Peyer's patch (tissue), 4 donors: ENCODE results near the gene VAMP8. TPM values are rescaled to one million over a fixed set of nuclear protein-coding genes. Genes with fewer than 3 reads are reported as not detected.

Experiments used
- DNase-seq, 3 donors: peaks; one replicate each; pipeline ENCODE4 v3.0.0-alpha.2; 2017 to 2019
- H3K27ac ChIP-seq, 4 donors: fragments of 200-600 bp; sonication (generic); one replicate each; pipeline ENCODE4 v1.5.1; 2016 to 2019
- H3K27me3 ChIP-seq, 2 donors: fragments of 200-600 bp; sonication (generic); one replicate each; pipeline ENCODE4 v1.5.1; 2019
- H3K36me3 ChIP-seq, 3 donors: fragments of 200-600 bp; sonication (generic); one replicate each; pipeline ENCODE4 v1.5.1; 2016 to 2019
- H3K4me1 ChIP-seq, 4 donors: fragments of 200-600 bp; sonication (generic); one replicate each; pipeline ENCODE4 v1.5.1; 2016 to 2019
- H3K4me3 ChIP-seq, 4 donors: fragments of 200-600 bp; sonication (generic); 1 replicate in 3 of 4; 2 replicates in 1 of 4; pipeline ENCODE4 v1.5.1; 2016 to 2019; ENCODE audit warnings: mild to moderate bottlenecking in 1 of 4
- H3K9me3 ChIP-seq, 4 donors: fragments of 200-600 bp; sonication (generic); one replicate each; pipeline ENCODE4 v1.5.1; 2016 to 2019; ENCODE audit warnings: mild to moderate bottlenecking in 1 of 4
- POLR2A ChIP-seq, 2 donors: fragments of 450-650 bp; IDR thresholded peaks; one replicate each; pipeline ENCODE4 v1.5.1; 2017; ENCODE audit warnings: antibody characterized with exemption in 2 of 2, mild to moderate bottlenecking in 2 of 2, moderate library complexity in 2 of 2
- total RNA-seq, 4 donors: library from RNA; depleted of rRNA; stranded (reverse); fragments of >200 nt; gene quantifications; one replicate each; pipeline ENCODE4 v1.1.0, GENCODE V29; 2016
- TF ChIP-seq, protein P1 (sequence below), 6 experiments: fragments of 450-650 bp in 4 of 6; fragments of 200-600 bp in 2 of 6; sonication (generic) in 1 of 6; IDR thresholded peaks; one replicate each; pipeline ENCODE4 v1.5.1; 2017 to 2019; ENCODE audit warnings: antibody characterized with exemption in 6 of 6, mild to moderate bottlenecking in 3 of 6, moderate library complexity in 1 of 6

VAMP8 gene
- total RNA-seq, 4 donors from 2014 or later, result 75.1 to 189 (median 112) TPM

DNA sequence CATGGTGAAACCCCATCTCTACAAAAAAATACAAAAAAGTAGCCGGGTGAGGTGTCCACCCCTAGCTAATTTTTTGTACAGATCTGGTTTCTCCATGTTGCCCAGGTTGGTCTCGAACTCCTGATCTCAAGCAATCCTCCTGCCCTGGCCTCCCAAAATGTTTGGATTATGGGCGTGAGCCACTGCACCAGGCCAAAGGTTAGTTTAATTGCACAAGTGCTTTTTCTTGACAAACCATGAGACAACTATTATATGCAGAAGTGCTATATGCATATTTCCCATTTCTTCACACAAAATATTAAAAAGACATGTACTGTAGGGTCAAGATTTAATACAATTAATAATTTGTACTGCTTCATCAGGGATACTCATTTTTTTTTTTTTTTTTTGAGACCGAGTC, 11.1 kb upstream of the VAMP8 start:
- Histone ChIP-seq H3K27ac (no peak overlapping the region), H3K4me1 (peaks cover 0 to 7% (median 0%) of the 10 kb centered on the region in 4 donors), H3K4me3 (no peak overlapping the region), H3K36me3 (no peaks in the 10 kb centered on the region), H3K9me3 (no peaks in the 10 kb centered on the region), H3K27me3 (no peaks in the 10 kb centered on the region)
- TF ChIP-seq, protein P1, sequence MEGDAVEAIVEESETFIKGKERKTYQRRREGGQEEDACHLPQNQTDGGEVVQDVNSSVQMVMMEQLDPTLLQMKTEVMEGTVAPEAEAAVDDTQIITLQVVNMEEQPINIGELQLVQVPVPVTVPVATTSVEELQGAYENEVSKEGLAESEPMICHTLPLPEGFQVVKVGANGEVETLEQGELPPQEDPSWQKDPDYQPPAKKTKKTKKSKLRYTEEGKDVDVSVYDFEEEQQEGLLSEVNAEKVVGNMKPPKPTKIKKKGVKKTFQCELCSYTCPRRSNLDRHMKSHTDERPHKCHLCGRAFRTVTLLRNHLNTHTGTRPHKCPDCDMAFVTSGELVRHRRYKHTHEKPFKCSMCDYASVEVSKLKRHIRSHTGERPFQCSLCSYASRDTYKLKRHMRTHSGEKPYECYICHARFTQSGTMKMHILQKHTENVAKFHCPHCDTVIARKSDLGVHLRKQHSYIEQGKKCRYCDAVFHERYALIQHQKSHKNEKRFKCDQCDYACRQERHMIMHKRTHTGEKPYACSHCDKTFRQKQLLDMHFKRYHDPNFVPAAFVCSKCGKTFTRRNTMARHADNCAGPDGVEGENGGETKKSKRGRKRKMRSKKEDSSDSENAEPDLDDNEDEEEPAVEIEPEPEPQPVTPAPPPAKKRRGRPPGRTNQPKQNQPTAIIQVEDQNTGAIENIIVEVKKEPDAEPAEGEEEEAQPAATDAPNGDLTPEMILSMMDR (IDR thresholded peaks at IDR 0.05), result no peak
- TF ChIP-seq POLR2A (IDR thresholded peaks at IDR 0.05), result no peak
- DNase-seq, result no peak

DNA sequence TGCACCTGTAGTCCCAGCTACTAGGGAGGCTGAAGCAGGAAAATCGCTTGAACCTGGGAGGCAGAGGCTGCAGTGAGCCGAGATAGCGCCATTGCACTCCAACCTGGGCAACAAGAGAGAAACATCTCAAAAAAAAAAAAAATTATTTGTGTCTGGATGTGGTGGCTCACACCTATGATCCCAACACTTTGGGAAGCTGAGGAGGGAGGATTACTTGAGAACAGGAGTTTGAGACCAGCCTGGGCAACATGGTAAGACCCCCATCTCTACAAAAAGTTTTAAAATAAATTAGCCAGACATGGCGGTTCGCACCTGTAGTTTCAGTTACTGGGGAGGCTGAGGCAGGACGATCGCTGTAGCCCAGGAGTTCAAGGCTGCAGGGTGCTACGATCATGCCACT, 1.6 kb upstream of the VAMP8 start:
- H3K4me1 ChIP-seq, result peaks cover 0 to 23% (median 1%) of the 10 kb centered on the region in 4 donors
- no peak for DNase-seq
- no peaks in the 10 kb centered on the region for H3K36me3 ChIP-seq
- peak overlapping the region in 1 of 4 donors; percentile 50 for H3K27ac ChIP-seq
- H3K4me3 ChIP-seq, result no peak overlapping the region
- TF ChIP-seq, protein P1 (IDR thresholded peaks at IDR 0.05), result no peak
- no peak for TF ChIP-seq POLR2A (IDR thresholded peaks at IDR 0.05)
- no peaks in the 10 kb centered on the region for H3K27me3 ChIP-seq
- no peaks in the 10 kb centered on the region for H3K9me3 ChIP-seq

DNA sequence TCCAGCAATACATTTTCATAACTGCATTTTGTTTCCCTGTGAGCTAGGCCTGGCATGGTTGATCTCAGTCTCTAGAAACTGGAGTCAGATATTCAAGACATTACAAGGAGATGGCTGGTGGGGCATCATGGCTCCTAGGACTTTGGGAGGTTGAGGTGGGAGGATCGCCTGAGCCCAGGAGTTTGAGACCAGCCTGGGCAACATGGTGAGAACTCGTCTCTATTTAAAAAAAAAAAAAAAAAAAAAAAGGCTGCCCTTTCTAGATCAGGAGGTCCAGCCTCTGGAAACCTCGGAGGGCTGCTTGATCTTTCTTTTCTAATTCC, 362 bp upstream of the VAMP8 start:
- Histone ChIP-seq H3K4me3 (peak overlapping the region; percentile 44 to 66 (median 51)), H3K36me3 (peaks cover 0 to 7% (median 0%) of the 10 kb centered on the region in 3 donors)
- DNase-seq, result no peak

DNA sequence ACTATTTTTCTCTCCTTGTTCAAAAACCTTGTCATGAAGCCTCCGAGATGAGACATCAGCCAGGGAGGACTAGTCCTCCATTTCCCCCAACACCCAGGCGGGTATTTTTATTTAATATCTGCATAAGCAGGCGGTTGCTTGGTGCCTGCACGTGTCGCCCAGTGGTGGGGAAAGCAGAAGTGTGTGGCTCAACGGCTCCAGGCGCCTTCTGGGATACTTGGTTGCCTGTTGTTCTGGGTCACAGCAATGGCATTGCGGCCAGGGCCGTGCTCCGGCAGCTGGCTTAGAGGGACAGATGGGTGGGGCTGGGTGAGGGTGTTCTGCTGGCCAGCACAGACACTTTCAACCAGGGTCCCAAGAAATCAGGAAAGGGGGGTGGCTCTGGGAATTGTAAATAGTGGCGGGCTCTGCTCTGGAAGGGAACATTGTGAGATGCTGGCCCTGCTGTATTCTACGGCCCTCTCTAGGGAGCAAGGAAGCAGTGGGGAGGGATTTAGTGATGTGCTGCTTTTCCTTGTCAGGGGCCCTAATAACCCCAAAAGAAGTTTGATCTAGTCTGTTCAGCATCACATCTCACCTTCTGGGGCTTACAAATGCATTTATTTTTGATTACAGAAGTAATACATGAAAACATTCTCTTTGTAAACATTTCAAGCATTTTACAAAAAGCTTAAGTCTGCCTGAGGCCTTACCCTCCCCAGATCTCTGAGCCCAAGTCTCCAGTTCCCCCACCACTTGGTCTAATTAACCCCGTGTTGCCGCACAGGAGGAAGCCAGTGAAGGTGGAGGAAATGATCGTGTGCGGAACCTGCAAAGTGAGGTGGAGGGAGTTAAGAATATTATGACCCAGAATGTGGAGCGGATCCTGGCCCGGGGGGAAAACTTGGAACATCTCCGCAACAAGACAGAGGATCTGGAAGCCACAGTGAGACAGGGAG, 1.1 kb downstream of the VAMP8 start:
- no peak for TF ChIP-seq POLR2A (IDR thresholded peaks at IDR 0.05)
- peak; percentile 61 to 78 (median 67) for DNase-seq
- H3K36me3 ChIP-seq, result peaks cover 0 to 10% (median 0%) of the 10 kb centered on the region in 3 donors
- no peaks in the 10 kb centered on the region for H3K9me3 ChIP-seq
- H3K27ac ChIP-seq, result peak overlapping the region; percentile 76 to 86 (median 84)
- peak overlapping the region; percentile 44 to 66 (median 51) for H3K4me3 ChIP-seq
- no peaks in the 10 kb centered on the region for H3K27me3 ChIP-seq
- H3K4me1 ChIP-seq, result peaks cover 0 to 34% (median 2%) of the 10 kb centered on the region in 4 donors

More for the DNA sequence above, 362 bp upstream of the VAMP8 start:
- Histone ChIP-seq H3K4me1 (peaks cover 0 to 23% (median 1%) of the 10 kb centered on the region in 4 donors), H3K27me3 (no peaks in the 10 kb centered on the region), H3K9me3 (no peaks in the 10 kb centered on the region), H3K27ac (peak overlapping the region; percentile 76 to 86 (median 84))
- TF ChIP-seq, protein P1 (IDR thresholded peaks at IDR 0.05), result no peak
- no peak for TF ChIP-seq POLR2A (IDR thresholded peaks at IDR 0.05)

DNA sequence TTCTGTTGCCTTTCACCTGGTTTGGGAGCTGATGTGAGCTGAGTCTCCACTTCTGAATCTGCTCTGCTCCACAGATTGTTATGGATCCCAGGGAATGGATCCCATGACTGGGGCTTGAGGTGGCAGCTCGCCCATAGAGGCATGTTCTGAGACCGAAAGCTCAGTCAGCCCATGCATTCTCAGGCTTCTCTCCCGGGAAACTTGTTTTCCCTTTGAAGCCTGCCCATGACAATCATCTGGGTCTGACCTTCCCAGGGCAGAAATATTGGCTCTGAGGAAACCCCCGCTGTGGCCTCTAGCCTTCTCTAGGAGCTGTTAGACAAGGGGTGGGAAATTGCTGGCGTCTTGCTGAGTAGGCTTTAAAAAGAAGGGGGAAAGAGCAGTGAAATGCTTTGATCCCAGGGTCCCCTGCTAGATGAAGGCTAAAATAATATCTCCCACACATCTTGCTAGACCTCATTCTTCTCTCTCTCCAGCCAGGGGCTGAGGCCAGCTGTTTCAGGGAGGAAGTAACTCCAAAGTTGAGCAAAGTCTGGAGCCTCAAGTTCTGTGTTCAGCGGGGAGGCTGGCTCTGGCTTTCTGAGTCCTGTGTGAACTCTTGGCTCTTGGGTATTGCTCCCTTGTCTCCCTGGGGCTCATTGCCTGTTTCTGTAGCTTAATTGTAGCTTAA, 2.0 kb downstream of the VAMP8 start:
- H3K4me3 ChIP-seq, result peak overlapping the region in 2 of 4 donors; percentile 55 to 66
- TF ChIP-seq POLR2A (IDR thresholded peaks at IDR 0.05), result no peak
- TF ChIP-seq, protein P1 (IDR thresholded peaks at IDR 0.05), result no peak
- no peak for DNase-seq
- H3K4me1 ChIP-seq, result peaks cover 3 to 43% (median 6%) of the 10 kb centered on the region in 4 donors
- no peaks in the 10 kb centered on the region for H3K9me3 ChIP-seq
- H3K27ac ChIP-seq, result peak overlapping the region; percentile 76 to 86 (median 84)
- peaks cover 0 to 10% (median 0%) of the 10 kb centered on the region in 3 donors for H3K36me3 ChIP-seq
- H3K27me3 ChIP-seq, result no peaks in the 10 kb centered on the region
